ENCODE results near the gene CDRT15.
"Not testable (repeated sequence)": the region's sequence is repeated elsewhere in the genome, so short reads cannot be mapped to it uniquely, and the experiment has no call there.

Gene CDRT15

GRCh38 chr17:14261406-14261805 is 24.7 kb upstream of the CDRT15 start:
- H3K4me3 ChIP-seq (ENCODE audit: low read depth, low read length), result no peak overlapping the region
- no peak for DNase-seq (ENCODE audit: low read depth)
- no peak for TF ChIP-seq CTCF (IDR thresholded peaks at IDR 0.05; ENCODE audit: control insufficient read depth, extremely low read depth, insufficient read depth)

GRCh38 chr17:14245629-14246028 is 9.0 kb upstream of the CDRT15 start:
- no peak for DNase-seq (ENCODE audit: low read depth)
- H3K4me3 ChIP-seq (ENCODE audit: low read depth, low read length), result no peak overlapping the region
- no peak for TF ChIP-seq CTCF (IDR thresholded peaks at IDR 0.05; ENCODE audit: control insufficient read depth, extremely low read depth, insufficient read depth)

GRCh38 chr17:14245002-14245401 is 8.3 kb upstream of the CDRT15 start:
- no peak for TF ChIP-seq CTCF (IDR thresholded peaks at IDR 0.05; ENCODE audit: control insufficient read depth, extremely low read depth, insufficient read depth)

GRCh38 chr17:14239271-14239670 is 2.6 kb upstream of the CDRT15 start:
- DNase-seq (ENCODE audit: low read depth); H3K4me3 ChIP-seq (ENCODE audit: low read depth, low read length): not testable (repeated sequence)

More at GRCh38 chr17:14245002-14245401, 8.3 kb upstream of the CDRT15 start:
- H3K4me3 ChIP-seq (ENCODE audit: low read depth, low read length), result no peak overlapping the region
- DNase-seq (ENCODE audit: low read depth), result no peak

- not testable (repeated sequence) for H3K4me3 ChIP-seq (ENCODE audit: low read depth, low read length); DNase-seq (ENCODE audit: low read depth)
Observed at GRCh38 chr17:14236032-14236431, 630 bp downstream of the CDRT15 start.

- DNase-seq (ENCODE audit: low read depth); H3K4me3 ChIP-seq (ENCODE audit: low read depth, low read length): not testable (repeated sequence)
Observed at GRCh38 chr17:14235047-14235446, 1.6 kb downstream of the CDRT15 start.

- not testable (repeated sequence) for DNase-seq (ENCODE audit: low read depth); H3K4me3 ChIP-seq (ENCODE audit: low read depth, low read length)
Observed at GRCh38 chr17:14231187-14231586, 5.5 kb downstream of the CDRT15 start.

- H3K4me3 ChIP-seq (ENCODE audit: low read depth, low read length), result no peak overlapping the region
- peak; percentile 56 for DNase-seq (ENCODE audit: low read depth)
- no peak for TF ChIP-seq CTCF (IDR thresholded peaks at IDR 0.05; ENCODE audit: control insufficient read depth, extremely low read depth, insufficient read depth)
Observed at GRCh38 chr17:14228903-14229302, 7.8 kb downstream of the CDRT15 start.

GRCh38 chr17:14227052-14227451 is 9.6 kb downstream of the CDRT15 start:
- H3K4me3 ChIP-seq (ENCODE audit: low read depth, low read length), result no peak overlapping the region
- no peak for DNase-seq (ENCODE audit: low read depth)
- TF ChIP-seq CTCF (IDR thresholded peaks at IDR 0.05; ENCODE audit: control insufficient read depth, extremely low read depth, insufficient read depth), result no peak

Measured in LNCaP clone FGC (cell line).